ENCODE results near the gene SLC13A4. TPM values are rescaled to one million over a fixed set of nuclear protein-coding genes. Genes with fewer than 3 reads are reported as not detected.
A peak's percentile ranks its signal among the peaks of the same experiment; 100 is the strongest.

SLC13A4 gene
- total RNA-seq, 1 experiment from 2014 or later = not detected

- CTCF ChIA-PET = no interaction called here
- Mint-ChIP-seq H3K36me3 (ENCODE audit: insufficient read depth, unreplicated experiment) (no peaks in the 10 kb centered on the region), H3K9me3 (ENCODE audit: low read depth, unreplicated experiment) (no peaks in the 10 kb centered on the region), H3K27me3 (ENCODE audit: unreplicated experiment) (peaks cover 18% of the 10 kb centered on the region), H3K4me3 (ENCODE audit: low read depth, unreplicated experiment) (no peak overlapping the region), H3K27ac (ENCODE audit: unreplicated experiment) (no peak overlapping the region), H3K4me1 (ENCODE audit: low read depth, unreplicated experiment) (no peaks in the 10 kb centered on the region)
- no TSS peak for BruUV-seq (replicated peaks)
- intact Hi-C loops (cut with micrococcal nuclease; ENCODE audit: unreplicated experiment) = no loop called here
- no peak for TF ChIP-seq CTCF (IDR thresholded peaks at IDR 0.05; ENCODE audit: unreplicated experiment)
- peak; percentile 15 for DNase-seq
Observed at GRCh38 chr7:135714534-135715009, 13.4 kb downstream of the SLC13A4 start.

GRCh38 chr7:135713836-135714470 is 14.0 kb downstream of the SLC13A4 start:
- BruUV-seq (replicated peaks) = no TSS peak
- no peak for TF ChIP-seq CTCF (IDR thresholded peaks at IDR 0.05; ENCODE audit: unreplicated experiment)
- H3K27me3 Mint-ChIP-seq (ENCODE audit: unreplicated experiment) = peaks cover 12% of the 10 kb centered on the region
- H3K4me1 Mint-ChIP-seq (ENCODE audit: low read depth, unreplicated experiment) = no peaks in the 10 kb centered on the region
- H3K9me3 Mint-ChIP-seq (ENCODE audit: low read depth, unreplicated experiment) = no peaks in the 10 kb centered on the region
- no peak for DNase-seq
- CTCF ChIA-PET = no interaction called here
- no peak overlapping the region for H3K4me3 Mint-ChIP-seq (ENCODE audit: low read depth, unreplicated experiment)
- H3K36me3 Mint-ChIP-seq (ENCODE audit: insufficient read depth, unreplicated experiment) = no peaks in the 10 kb centered on the region
- H3K27ac Mint-ChIP-seq (ENCODE audit: unreplicated experiment) = no peak overlapping the region
- intact Hi-C loops (cut with micrococcal nuclease; ENCODE audit: unreplicated experiment) = no loop called here

GRCh38 chr7:135712796-135713195 is 15.2 kb downstream of the SLC13A4 start:
- BruUV-seq (replicated peaks) = no TSS peak
- H3K9me3 Mint-ChIP-seq (ENCODE audit: low read depth, unreplicated experiment) = no peaks in the 10 kb centered on the region

GRCh38 chr7:135712182-135712782 is 15.7 kb downstream of the SLC13A4 start:
- intact Hi-C loops (cut with micrococcal nuclease; ENCODE audit: unreplicated experiment) = no loop called here
- CTCF ChIA-PET = interaction anchor here (0.7 kb wide), 1 partner anchor 311 kb away, joined by 3 read pairs; no protein-coding TSS in a partner anchor
- no peaks in the 10 kb centered on the region for H3K9me3 Mint-ChIP-seq (ENCODE audit: low read depth, unreplicated experiment)
- no peak for DNase-seq
- TF ChIP-seq CTCF (IDR thresholded peaks at IDR 0.05; ENCODE audit: unreplicated experiment) = no peak
- no peaks in the 10 kb centered on the region for H3K4me1 Mint-ChIP-seq (ENCODE audit: low read depth, unreplicated experiment)
- H3K27ac Mint-ChIP-seq (ENCODE audit: unreplicated experiment) = no peak overlapping the region
- no peaks in the 10 kb centered on the region for H3K27me3 Mint-ChIP-seq (ENCODE audit: unreplicated experiment)
- no peaks in the 10 kb centered on the region for H3K36me3 Mint-ChIP-seq (ENCODE audit: insufficient read depth, unreplicated experiment)
- no TSS peak for BruUV-seq (replicated peaks)
- no peak overlapping the region for H3K4me3 Mint-ChIP-seq (ENCODE audit: low read depth, unreplicated experiment)

More at GRCh38 chr7:135712796-135713195, 15.2 kb downstream of the SLC13A4 start:
- Mint-ChIP-seq H3K27me3 (ENCODE audit: unreplicated experiment) (peaks cover under 1% of the 10 kb centered on the region), H3K36me3 (ENCODE audit: insufficient read depth, unreplicated experiment) (no peaks in the 10 kb centered on the region), H3K27ac (ENCODE audit: unreplicated experiment) (no peak overlapping the region), H3K4me1 (ENCODE audit: low read depth, unreplicated experiment) (no peaks in the 10 kb centered on the region), H3K4me3 (ENCODE audit: low read depth, unreplicated experiment) (no peak overlapping the region)
- no peak for DNase-seq
- CTCF ChIA-PET = interaction anchor here (0.7 kb wide), 1 partner anchor 311 kb away, joined by 3 read pairs; no protein-coding TSS in a partner anchor
- intact Hi-C loops (cut with micrococcal nuclease; ENCODE audit: unreplicated experiment) = no loop called here
- no peak for TF ChIP-seq CTCF (IDR thresholded peaks at IDR 0.05; ENCODE audit: unreplicated experiment)

All from Calu3 (cell line).